ENCODE data around the gene SCAMP5.

The SCAMP5 gene

DNA sequence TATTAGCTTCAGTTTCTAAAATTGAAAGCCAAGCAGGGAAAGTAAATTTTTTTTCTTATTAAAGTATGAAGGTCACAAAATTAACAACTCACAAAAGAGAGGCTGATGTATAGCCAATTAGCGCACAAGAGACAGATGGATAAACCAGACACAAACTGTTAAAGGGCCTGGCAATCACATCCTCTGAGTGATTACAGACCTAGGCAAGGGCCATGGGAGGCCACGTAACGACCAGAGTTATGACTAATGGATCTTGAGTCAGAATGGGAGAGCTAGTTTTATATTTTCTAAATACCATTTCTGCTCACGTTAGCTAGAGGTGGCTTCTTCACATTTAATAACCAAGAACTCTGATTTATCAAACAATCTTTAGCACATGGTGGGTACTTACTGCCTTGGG lies 17.8 kb upstream of the SCAMP5 start:
- DNase-seq (ENCODE audit: low spot score), result no peak

DNA sequence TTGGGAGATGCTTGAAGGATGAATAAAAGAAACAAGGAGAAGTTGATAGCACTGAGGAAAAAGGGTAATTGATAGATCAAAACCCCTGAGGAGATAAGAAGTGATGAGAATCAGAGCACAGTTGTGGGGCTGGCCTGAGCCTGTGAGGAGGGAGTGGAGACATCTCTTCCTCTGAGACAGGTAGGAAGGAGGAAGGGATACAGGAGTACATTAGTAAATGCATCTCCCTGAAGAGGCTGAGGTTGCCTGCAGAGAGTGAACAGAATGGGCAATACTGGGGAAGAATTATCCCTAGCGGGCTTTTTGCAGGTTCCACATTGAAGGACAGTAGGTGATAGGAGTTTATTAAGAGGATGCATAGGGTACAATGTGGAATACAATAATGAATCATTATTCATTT lies 17.3 kb upstream of the SCAMP5 start:
- DNase-seq (ENCODE audit: low spot score), result no peak

DNA sequence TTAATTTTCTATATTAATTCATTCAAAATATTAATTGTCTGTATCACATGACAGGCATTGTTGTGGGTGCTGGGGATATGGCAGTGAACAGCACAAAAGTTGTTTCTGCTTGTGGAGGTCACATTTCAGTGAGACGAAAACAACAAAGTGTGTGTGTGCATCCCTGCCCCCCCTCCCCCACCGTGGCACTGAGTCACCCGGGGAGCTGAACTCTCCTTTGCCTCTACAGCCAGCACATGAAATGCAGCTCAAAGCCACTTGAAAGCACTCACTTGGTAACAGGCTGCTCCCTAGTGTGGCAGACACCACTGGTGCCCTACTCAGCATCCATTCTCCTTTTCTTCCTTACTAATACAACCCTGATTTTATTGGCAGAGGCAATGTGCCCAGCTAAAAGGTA lies 16.9 kb upstream of the SCAMP5 start:
- DNase-seq (ENCODE audit: low spot score), result no peak

DNA sequence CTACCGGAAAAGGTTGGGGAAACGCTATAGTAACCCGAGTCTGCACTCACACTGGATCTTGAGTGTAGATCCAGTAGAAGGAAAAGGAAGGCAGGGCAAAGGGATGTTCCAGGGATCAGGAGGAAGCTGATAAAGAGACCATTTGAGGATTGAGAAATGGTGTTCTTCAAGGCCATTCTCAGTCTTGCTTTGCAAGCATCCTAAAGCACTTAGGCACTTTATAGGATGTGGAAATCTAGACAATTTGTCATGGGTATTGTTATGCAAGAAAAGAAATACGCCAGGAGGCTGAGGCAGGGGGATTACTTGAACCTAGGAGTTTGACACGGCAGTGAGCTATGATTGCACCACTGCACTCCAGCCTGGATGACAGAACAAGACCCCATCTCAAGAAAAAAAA lies 13.2 kb upstream of the SCAMP5 start:
- no peak for DNase-seq (ENCODE audit: low spot score)

DNA sequence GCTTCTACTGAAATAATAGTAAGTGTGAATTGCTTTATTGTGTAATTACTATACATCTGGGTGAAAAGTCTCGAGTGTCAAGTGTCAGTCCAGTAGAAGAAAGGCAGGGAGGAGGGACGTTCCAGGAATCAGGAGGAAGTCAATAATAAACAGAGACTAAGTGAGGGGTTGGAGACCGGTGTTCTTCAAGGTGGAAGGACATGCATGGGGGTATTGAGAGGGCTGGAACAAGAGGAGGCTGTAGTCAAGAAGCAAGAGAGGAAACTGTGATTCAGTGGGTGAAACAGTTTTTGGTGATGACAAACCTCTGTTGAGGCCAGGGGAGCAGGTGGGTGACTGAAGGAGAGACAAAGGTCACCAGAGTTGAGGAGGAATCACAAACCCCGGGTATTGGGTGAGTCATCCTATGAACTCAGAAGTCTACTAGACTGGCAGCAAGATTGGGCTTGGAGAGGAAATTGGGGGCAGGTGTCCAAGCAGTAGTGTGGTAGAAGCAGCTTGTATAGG lies 11.6 kb upstream of the SCAMP5 start:
- DNase-seq (ENCODE audit: low spot score), result no peak

DNA sequence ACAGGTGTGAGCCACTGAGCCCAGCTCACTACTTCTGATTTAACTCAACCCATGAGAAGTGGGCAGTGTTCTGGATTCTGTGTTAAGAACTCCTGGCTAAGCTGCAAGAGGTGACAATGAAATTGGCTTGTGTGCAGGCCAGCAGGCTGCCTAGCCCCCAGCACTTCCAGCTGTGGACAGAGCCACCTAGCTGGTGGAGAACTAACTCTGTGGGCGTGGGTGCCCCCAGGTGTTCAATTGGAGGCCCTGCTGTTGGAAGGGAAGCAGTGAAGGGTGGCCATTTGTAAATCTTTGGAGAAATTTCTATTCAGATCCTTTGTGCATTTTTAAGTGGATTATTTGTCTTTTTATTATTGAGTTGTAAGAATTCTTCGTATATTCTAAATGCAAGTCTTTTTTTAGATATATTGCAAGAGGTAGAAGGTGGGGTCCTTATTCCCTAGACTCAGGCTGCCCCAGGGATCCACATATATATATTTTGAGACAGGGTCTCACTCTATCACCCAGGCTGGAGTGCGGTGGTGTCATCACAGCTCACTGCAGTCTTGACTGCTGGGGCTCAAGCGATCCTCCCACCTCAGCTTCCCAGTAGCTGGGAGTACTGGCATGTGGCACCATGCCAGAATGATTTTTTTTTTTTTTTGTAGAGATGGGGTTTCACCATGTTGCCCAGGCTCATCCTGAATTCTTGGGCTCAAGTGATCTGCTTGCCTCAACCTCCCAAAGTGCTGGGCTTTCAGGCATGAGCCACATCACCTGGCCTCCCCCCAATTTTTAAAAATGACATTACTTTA lies 7.2 kb upstream of the SCAMP5 start:
- DNase-seq (ENCODE audit: low spot score), result peak; percentile 66

DNA sequence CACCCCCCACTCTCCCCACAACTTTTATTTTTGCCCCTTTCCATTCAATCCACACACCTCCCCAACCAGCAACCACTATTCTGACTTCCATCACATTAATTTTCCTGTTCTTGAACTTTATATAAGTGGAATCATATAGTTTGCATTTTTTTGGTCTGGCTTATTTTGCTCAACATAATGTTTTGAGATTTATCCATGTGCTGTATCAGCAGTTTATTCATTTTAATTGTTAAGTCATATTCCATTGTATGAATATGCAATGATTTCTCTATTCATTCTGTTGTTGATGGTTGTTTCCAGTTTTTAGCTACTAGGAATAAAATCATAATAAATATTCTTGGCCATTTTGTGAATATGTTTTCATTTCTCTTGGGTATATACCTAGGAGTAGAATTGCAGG lies 5.8 kb upstream of the SCAMP5 start:
- no peak for DNase-seq (ENCODE audit: low spot score)

DNA sequence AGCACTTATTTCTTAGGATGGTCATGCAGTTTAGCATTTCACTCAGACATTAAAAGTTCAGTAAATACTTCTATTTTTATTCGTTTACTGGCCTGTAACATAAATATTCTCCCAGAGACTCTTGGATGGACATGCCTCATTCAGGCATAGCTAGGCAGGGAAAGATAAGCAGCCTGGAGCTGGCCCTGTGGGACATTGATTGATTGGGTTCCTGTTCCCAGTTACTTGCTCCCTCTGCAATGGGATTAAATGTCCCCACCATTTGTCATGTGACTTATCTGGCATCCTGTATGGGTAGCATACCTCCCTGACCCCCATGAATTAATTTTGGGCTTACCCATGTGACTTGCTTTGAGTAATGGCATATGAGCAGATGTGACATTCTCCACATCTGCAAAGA lies 2.7 kb upstream of the SCAMP5 start:
- no peak for DNase-seq (ENCODE audit: low spot score)

DNA sequence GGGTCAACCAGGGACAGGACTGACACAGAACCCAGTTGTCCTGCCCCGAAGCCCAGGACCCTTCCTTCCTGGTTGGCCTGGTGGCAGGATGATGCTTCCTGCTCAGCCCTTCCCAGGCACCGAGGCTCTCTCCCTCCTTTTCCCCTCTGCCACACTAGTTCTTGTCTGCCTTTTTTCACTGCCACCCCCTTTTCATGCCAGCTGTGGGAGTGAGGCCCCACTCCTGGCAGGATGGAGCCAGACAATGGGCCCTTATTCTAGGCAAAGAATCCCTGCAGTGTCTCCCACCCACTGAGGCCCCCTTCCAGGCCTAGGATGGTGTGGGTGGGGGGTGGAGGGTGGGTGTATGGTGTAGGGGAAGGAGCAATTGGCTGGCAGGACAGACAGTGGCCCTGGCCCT lies 1.1 kb upstream of the SCAMP5 start:
- DNase-seq (ENCODE audit: low spot score), result no peak

DNA sequence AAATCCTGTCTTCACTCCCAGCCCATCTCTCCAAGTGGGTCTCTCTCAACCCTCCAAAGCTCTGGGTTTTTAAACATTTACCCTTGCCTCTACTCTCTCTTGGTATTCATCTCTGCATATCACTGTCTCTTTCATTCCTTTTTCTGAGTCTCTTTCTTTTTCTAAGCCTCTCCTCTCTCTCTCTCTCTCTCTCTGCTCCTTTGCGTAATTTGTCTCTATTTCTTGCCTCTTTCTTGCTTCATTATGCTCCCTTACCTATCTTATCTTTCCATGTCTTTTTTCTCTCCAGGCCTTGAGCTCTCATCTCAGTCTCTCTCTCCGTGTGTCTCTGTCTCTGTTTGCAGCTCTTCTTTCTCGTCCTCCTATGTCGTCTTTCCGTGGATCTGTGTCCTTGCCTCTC lies 678 bp upstream of the SCAMP5 start:
- no peak for DNase-seq (ENCODE audit: low spot score)

DNA sequence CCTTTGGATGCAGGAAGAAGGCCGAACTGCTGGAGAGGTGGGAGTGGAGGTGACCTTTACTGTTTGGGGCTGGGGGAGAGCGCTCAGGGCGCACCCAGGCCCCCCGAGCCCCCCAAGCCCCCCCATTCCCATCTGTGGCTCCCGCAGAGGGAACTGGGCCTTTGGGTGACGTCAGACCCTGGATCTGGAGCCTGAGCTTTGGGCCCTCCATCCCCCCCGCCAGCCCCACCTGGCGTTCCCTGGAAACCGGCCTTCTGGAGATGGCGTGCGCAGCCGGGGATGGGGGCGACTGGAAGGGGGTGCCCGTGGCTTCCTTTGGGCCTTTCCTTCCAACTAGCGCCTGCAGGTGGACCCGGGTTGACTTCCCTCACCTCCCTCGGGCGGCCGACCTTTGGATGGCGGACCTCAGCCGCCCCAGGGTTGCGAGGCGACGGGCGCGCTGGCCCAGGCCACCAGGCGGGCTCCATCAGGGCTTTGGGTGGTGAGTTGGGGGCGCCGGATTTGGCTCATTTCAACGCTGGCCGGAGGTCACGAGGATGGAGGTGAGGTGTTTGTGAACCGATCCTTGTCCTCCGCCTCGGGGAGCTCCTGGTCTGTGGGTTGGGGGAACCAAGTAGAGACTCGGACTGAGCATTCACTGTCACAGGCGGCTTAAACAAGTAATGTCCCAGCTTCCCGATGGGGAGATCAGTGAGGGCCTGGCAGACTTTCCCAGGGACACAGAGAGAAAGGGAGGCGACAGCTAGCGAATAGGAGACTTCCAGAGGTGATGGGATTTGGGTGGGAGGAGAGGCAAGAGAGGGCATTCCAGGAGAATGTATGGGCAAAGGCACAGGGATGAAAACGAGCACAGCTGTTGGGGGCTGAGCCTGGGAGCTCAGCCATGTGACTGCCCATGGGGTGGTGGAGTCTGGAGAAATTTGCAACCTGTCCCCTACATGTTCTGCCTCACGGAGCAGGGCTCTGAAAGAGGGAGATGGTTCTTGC lies 709 bp downstream of the SCAMP5 start:
- DNase-seq (ENCODE audit: low spot score), result no peak

DNA sequence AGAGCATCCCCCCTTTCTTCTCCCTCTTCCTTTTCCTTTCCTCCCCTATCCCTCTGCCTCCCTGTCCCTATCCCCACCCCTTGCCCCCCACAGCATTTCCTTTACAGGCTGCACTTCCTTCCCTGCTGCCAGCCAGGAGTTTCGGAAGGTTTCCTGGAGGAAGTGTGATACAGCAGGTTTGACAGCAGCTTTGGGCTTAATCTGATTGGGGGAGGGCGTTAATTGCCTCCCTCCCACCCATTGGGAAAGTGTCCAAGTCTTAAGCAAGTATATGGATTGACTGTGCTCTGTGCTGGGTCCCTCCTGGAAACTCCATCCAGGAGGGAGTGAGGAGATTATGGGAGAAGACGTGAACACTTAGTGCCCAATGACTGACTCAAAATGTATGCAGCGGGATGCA lies 1.8 kb downstream of the SCAMP5 start:
- no peak for DNase-seq (ENCODE audit: low spot score)

DNA sequence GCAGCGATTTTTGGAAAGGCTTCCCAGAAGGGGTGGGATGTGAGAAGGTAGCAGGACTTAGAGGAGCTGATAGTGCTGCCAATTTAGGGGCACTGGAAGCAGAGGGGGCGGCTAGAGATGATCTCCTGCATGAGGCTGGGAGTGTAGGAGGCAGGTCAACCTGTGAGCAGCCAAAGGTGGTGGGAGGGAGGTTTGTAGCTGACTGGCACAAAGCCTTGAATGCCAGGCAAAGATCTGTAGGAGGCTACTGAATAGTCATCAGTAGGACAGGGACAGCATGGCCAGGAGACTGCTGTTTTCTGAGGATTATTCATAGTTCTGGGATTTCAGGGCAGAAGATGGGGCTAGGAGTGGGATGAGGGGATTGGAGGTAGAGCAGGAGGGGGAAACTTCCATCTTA lies 2.2 kb downstream of the SCAMP5 start:
- DNase-seq (ENCODE audit: low spot score), result no peak

DNA sequence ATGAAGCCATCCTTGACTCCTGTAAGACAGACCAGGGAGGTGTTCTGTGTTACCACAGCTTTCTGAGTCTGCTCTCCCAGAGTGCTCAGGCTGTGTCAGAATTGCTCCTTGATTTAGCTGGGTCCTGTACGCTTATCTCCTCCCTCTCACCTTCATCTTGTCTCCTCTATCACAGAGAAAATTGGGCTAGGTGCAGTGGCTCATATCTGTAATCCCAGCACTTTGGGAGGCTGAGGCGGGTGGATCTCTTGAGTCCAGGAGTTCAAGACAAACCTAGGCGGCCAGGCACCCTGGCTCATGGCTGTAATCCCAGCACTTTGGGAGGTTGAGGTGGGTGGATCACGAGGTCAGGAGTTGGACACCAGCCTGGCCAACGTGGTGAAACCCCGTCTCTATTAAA lies 5.9 kb downstream of the SCAMP5 start:
- no peak for DNase-seq (ENCODE audit: low spot score)

DNA sequence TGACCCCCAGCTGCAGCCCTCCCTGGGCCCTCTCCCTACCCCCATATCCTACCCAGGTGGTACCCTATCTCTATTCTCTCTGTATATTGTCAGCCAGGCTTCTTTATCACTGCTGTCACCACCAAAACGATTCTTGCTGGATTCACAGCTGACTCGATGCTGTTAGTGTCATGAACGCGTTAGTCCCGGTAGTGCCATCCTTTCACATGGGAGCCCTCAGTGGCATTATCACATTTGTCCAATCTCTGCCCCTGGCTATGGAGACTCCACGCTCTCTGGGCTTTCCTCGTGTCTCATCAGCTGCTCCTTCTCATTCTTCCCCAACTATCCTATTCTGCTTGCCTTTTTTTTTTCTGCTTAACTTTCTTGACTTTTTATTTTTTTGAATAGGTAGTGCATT lies 7.0 kb downstream of the SCAMP5 start:
- no peak for DNase-seq (ENCODE audit: low spot score)

DNA sequence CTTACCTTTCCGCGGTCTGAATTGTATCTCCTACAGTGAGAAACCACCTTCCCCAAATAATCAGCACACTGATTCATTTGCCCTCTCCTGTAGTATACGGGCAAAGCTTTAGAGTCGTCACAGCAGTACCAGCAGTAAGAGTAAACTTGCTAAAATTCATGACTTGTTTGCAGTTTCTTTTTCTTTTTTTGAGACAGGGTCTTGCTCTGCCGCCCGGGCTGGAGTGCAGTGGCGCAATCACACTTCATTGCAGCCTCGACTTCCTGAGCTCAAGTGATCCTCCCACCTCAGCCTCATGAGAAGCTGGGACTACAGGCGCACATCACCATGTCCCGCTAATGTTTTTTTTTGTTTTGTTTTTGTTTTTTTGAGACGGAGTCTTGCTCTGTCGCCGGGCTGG lies 11.9 kb downstream of the SCAMP5 start:
- no peak for DNase-seq (ENCODE audit: low spot score)

DNA sequence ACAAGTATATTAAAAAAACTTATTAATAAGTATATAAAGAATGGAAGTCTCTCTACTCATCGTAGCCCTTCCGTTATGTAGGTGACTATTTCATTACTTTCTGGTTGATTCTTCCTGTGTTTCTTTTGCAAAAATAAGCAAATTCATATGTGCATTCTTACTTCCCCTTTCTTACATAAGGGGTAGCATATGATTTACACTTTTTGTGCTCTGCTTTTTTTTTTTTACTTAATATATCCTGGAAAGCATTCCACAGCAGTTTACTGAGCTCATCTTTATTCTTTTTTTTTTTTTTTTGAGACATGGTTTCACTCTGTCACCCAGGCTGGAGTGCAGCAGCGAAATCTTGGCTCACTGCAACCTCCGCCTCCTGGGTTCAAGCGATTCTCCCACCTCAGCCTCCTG lies 12.9 kb downstream of the SCAMP5 start:
- DNase-seq (ENCODE audit: low spot score), result peak; percentile 72

DNA sequence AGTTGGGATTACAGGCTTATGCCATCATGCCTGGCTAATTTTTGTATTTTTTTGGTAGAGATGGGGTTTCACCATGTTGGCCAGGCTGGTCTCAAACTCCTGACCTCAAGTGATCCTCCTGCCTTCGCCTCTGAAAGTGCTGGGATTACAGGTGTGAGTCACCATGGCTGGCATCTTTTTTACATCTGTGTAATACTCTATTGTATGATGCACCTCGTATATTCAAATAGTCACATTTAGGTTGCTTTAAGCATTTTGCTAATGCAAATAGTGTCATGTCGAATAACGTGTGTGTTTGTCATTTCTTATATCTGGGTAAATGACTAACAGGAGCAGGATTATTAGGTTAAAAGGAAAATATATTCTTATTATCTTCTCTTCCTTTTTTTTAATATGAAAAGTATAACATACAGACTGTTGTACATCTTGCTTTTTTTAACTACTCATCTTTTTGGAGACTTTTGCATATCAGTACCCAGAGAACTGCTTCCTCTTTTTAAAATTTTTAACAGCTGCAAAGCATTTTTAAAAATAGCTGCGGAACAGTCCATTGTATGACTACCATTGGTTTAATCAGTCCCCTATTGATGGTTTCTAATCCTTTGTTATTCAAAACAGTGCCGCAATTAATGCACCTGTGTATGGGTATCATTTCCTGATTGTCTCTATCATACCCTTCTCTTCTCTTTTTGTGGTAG lies 13.4 kb downstream of the SCAMP5 start:
- DNase-seq (ENCODE audit: low spot score), result peak; percentile 90

DNA sequence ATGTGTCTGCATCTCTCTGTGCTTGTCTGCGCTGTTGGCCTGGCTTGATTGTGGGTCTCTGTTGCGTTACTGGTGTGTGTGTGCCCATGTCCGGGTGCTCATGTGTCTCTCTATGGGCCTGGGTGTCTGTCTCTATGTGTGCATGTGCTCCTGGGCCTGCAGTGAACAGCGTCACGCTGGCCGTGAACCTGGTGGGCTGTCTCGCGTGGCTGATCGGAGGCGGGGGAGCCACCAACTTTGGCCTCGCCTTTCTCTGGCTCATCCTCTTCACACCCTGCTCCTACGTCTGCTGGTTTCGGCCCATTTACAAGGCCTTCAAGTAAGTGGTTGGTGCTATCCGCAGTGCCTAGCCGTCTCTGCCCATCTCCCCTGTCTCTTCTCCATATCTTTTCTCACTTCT lies 21.1 kb downstream of the SCAMP5 start:
- DNase-seq (ENCODE audit: low spot score), result no peak

DNA sequence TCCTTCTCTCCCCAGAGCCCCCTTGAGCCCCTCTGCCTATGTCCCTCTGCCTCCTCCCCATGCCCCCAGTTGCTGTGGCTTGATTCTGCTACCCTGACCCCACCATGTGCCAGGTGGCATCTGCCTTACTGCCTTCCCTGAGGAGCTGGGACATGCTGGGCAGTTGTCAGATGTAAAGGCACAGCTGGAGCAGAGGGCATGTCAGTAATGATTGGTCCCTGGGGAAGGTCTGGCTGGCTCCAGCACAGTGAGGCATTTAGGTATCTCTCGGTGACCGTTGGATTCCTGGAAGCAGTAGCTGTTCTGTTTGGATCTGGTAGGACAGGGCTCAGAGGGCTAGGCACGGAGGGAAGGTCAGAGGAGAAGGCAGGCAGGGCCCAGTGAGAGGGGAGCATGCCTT lies 24.6 kb downstream of the SCAMP5 start:
- DNase-seq (ENCODE audit: low spot score), result no peak

DNA sequence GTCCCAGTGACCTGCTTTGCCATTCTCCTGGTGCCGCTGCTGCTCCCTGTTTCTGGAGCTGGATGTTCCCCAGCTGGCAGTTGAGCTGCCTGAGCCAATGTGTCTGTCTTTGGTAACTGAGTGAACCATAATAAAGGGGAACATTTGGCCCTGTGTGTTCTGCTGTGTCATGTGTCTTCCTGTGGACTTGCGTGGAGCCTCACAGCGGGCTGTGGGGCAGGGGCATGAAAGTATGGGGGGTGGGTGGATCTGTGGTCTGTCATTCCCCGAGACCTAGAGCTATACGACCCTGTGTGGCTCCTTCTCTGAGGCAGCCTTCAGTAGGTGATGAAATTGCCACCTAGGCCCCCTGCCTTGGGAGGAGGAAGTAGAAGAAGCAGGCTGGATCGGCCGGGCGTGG lies 26.0 kb downstream of the SCAMP5 start:
- DNase-seq (ENCODE audit: low spot score), result no peak

DNA sequence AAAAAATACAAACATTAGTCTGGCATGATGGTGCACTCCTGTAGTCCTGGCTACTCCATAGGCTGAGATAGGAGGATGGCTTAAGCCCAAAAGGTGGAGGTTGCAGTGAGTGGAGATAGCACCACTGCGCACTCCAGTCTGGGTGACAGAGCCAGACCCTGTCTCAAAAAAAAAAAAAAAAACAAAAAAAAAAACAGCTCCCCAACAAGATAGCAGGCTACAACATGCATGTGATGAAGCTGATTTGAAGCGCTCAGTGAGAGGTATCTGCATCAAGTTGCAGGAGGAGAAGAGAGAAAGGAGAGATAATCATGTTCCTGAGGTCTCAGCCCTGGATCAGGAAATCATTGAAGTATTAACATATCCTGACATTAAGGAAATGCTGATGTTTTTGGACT lies 27.4 kb downstream of the SCAMP5 start:
- DNase-seq (ENCODE audit: low spot score), result no peak
